ENCODE data around the gene MED13.
"Not testable (repeated sequence)": the region's sequence is repeated elsewhere in the genome, so short reads cannot be mapped to it uniquely, and the experiment has no call there.

MED13 gene

GRCh38 chr17:62091804-62092203, 26.7 kb upstream of the MED13 start:
- H3K27ac ChIP-seq, result no peak overlapping the region
- H3K4me3 ChIP-seq, result no peak overlapping the region

- Histone ChIP-seq H3K27ac (no peak overlapping the region), H3K4me3 (no peak overlapping the region)
Measured at GRCh38 chr17:62090868-62091267, 25.8 kb upstream of the MED13 start.

- Histone ChIP-seq H3K4me3 (no peak overlapping the region), H3K27ac (no peak overlapping the region)
Measured at GRCh38 chr17:62090021-62090824, 25.1 kb upstream of the MED13 start.

GRCh38 chr17:62089334-62089733, 24.3 kb upstream of the MED13 start:
- H3K4me3 ChIP-seq, result no peak overlapping the region
- no peak overlapping the region for H3K27ac ChIP-seq

GRCh38 chr17:62086737-62087136, 21.7 kb upstream of the MED13 start:
- no peak overlapping the region for H3K4me3 ChIP-seq
- H3K27ac ChIP-seq, result no peak overlapping the region

- H3K27ac ChIP-seq, result no peak overlapping the region
- no peak overlapping the region for H3K4me3 ChIP-seq
Measured at GRCh38 chr17:62085511-62086408, 20.7 kb upstream of the MED13 start.

GRCh38 chr17:62084585-62084984, 19.5 kb upstream of the MED13 start:
- Histone ChIP-seq H3K4me3 (no peak overlapping the region), H3K27ac (no peak overlapping the region)

GRCh38 chr17:62083651-62084050, 18.6 kb upstream of the MED13 start:
- no peak overlapping the region for H3K27ac ChIP-seq
- no peak overlapping the region for H3K4me3 ChIP-seq

GRCh38 chr17:62080647-62081046, 15.6 kb upstream of the MED13 start:
- no peak overlapping the region for H3K4me3 ChIP-seq
- no peak overlapping the region for H3K27ac ChIP-seq

GRCh38 chr17:62078009-62078408, 12.9 kb upstream of the MED13 start:
- H3K27ac ChIP-seq, result no peak overlapping the region
- H3K4me3 ChIP-seq, result no peak overlapping the region

GRCh38 chr17:62076864-62077788, 12.0 kb upstream of the MED13 start:
- Histone ChIP-seq H3K4me3 (no peak overlapping the region), H3K27ac (no peak overlapping the region)

- Histone ChIP-seq H3K4me3 (no peak overlapping the region), H3K27ac (no peak overlapping the region)
Measured at GRCh38 chr17:62075308-62075815, 10.3 kb upstream of the MED13 start.

- no peak overlapping the region for H3K4me3 ChIP-seq
- no peak overlapping the region for H3K27ac ChIP-seq
Measured at GRCh38 chr17:62073993-62074392, 8.9 kb upstream of the MED13 start.

- not testable (repeated sequence) for H3K4me3 ChIP-seq, H3K27ac ChIP-seq
Measured at GRCh38 chr17:62072855-62073254, 7.8 kb upstream of the MED13 start.

GRCh38 chr17:62070900-62071299, 5.8 kb upstream of the MED13 start:
- Histone ChIP-seq H3K4me3 (no peak overlapping the region), H3K27ac (no peak overlapping the region)

GRCh38 chr17:62067165-62068145, 2.4 kb upstream of the MED13 start:
- Histone ChIP-seq H3K4me3 (no peak overlapping the region), H3K27ac (no peak overlapping the region)

- H3K4me3 ChIP-seq, result peak overlapping the region; percentile 74 to 99 (median 89)
Measured at GRCh38 chr17:62065611-62066468, 762 bp upstream of the MED13 start.

More at GRCh38 chr17:62065611-62066468, 762 bp upstream of the MED13 start:
- peak overlapping the region; percentile 73 to 100 (median 99) for H3K27ac ChIP-seq

Measured in skin epidermis (tissue), 12 donors.